ENCODE data around the gene SRP9.

DNA sequence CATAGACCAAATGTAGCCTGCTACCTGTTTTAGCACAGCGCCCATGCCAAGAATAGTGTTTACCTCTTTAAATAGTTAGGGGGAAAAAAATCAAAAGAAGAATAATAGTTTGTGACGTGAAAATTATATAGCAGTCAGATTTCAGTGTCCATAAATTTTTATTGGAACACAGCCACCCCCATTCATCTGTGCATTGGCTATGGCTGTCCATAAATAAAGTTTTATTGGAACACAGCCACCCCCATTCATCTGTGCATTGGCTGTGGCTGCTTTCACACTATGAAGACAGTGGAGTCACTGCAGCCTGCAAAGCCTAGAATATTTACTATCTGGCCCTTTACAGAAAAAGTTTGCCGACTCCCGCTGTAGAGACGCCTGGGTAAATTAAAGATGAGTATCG, 53.2 kb downstream of the SRP9 start:
- TF ChIP-seq, protein P1, sequence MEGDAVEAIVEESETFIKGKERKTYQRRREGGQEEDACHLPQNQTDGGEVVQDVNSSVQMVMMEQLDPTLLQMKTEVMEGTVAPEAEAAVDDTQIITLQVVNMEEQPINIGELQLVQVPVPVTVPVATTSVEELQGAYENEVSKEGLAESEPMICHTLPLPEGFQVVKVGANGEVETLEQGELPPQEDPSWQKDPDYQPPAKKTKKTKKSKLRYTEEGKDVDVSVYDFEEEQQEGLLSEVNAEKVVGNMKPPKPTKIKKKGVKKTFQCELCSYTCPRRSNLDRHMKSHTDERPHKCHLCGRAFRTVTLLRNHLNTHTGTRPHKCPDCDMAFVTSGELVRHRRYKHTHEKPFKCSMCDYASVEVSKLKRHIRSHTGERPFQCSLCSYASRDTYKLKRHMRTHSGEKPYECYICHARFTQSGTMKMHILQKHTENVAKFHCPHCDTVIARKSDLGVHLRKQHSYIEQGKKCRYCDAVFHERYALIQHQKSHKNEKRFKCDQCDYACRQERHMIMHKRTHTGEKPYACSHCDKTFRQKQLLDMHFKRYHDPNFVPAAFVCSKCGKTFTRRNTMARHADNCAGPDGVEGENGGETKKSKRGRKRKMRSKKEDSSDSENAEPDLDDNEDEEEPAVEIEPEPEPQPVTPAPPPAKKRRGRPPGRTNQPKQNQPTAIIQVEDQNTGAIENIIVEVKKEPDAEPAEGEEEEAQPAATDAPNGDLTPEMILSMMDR (IDR thresholded peaks at IDR 0.05), result no peak
- TF ChIP-seq POLR2A (IDR thresholded peaks at IDR 0.05), result no peak
